IMR-90 (cell line): Measurements from ENCODE around the gene RNF180. TPM values are rescaled to one million over a fixed set of nuclear protein-coding genes. Genes with fewer than 3 reads are reported as not detected.

ENCODE experiments used
- ATAC-seq: fragments of 200-7000 bp; cut with Tn5 transposase; 2 replicates; pipeline ENCODE4 v1.9.1; 2020; ENCODE audit warnings: low read depth, mild to moderate bottlenecking, moderate library complexity
- BruUV-seq: library from RNA; stranded (reverse); fragments of 400-500 nt; replicated peaks from 2 replicates; lab custom pipeline; 2021; lab: Mats Ljungman, UMichigan
- CTCF ChIA-PET: fragments of 300-600 bp; formaldehyde crosslinking; extraction: SDS; loops from one replicate; lab custom pipeline; 2021; ENCODE audit warnings: antibody characterized with exemption; lab: Yijun Ruan, JAX
- POLR2A ChIA-PET: fragments of 300-600 bp; sonication (Branson Sonifier 250); formaldehyde crosslinking; loops from one replicate; lab custom pipeline; 2022; ENCODE audit warnings: antibody characterized with exemption; ENCODE audit not compliant: unreplicated experiment; lab: Charles Lee
- DNase-seq: peaks from one replicate; pipeline ENCODE4 v3.0.0; 2013
- H2AFZ ChIP-seq: replicated peaks from 2 replicates; pipeline ENCODE3; 2013; ENCODE audit warnings: low read length, mild to moderate bottlenecking; ENCODE audit not compliant: poor library complexity
- H2AK5ac ChIP-seq: 2 replicates; pipeline ENCODE4 v1.6.1; 2013; ENCODE audit warnings: low read depth, low read length, inconsistent platforms
- H2AK9ac ChIP-seq: replicated peaks from 2 replicates; pipeline ENCODE3; 2013; ENCODE audit warnings: mild to moderate bottlenecking, low read depth, low read length, moderate library complexity; ENCODE audit not compliant: poor library complexity
- H2BK120ac ChIP-seq: 2 replicates; pipeline ENCODE4 v1.6.1; 2013; ENCODE audit warnings: low read depth, low read length, inconsistent platforms
- H2BK15ac ChIP-seq: 3 replicates; pipeline ENCODE4 v1.6.1; 2013; ENCODE audit warnings: low read depth, low read length, inconsistent platforms
- H2BK20ac ChIP-seq: 2 replicates; pipeline ENCODE4 v1.6.1; 2013; ENCODE audit warnings: low read depth, mild to moderate bottlenecking, inconsistent platforms, low read length, moderate library complexity
- H2BK5ac ChIP-seq: 2 replicates; pipeline ENCODE4 v1.6.1; 2013; ENCODE audit warnings: mild to moderate bottlenecking, low read depth, low read length, inconsistent platforms; ENCODE audit not compliant: poor library complexity, severe bottlenecking
- H3K14ac ChIP-seq: replicated peaks from 2 replicates; pipeline ENCODE4 v1.6.1; 2013; ENCODE audit warnings: low read depth, low read length, inconsistent platforms
- H3K18ac ChIP-seq: 2 replicates; pipeline ENCODE4 v1.6.1; 2013; ENCODE audit warnings: low read depth, low read length, control low read depth
- H3K23ac ChIP-seq: 2 replicates; pipeline ENCODE4 v1.6.1; 2013; ENCODE audit warnings: low read depth, low read length, inconsistent platforms
- H3K27ac ChIP-seq: 2 replicates; pipeline ENCODE4 v1.5.1; 2013; ENCODE audit warnings: mild to moderate bottlenecking, control low read depth, low read length; ENCODE audit not compliant: insufficient read depth
- H3K27me3 ChIP-seq: 2 replicates; pipeline ENCODE4 v1.6.1; 2013; ENCODE audit warnings: low read length; ENCODE audit not compliant: control insufficient read depth, insufficient read depth
- H3K36me3 ChIP-seq: 2 replicates; pipeline ENCODE4 v1.6.1; 2013; ENCODE audit warnings: low read length, mixed read lengths; ENCODE audit not compliant: control insufficient read depth, insufficient read depth
- H3K4ac ChIP-seq: 2 replicates; pipeline ENCODE4 v1.6.1; 2013; ENCODE audit warnings: low read depth, low read length, inconsistent platforms
- H3K4me1 ChIP-seq: 2 replicates; pipeline ENCODE4 v1.6.1; 2013; ENCODE audit warnings: low read length, mixed read lengths; ENCODE audit not compliant: control insufficient read depth, insufficient read depth
- H3K4me2 ChIP-seq: 2 replicates; pipeline ENCODE4 v1.6.1; 2013; ENCODE audit warnings: low read depth, mild to moderate bottlenecking, control low read depth, low read length, moderate library complexity
- H3K4me3 ChIP-seq: 2 replicates; pipeline ENCODE4 v1.5.1; 2013; ENCODE audit warnings: low read depth, mild to moderate bottlenecking, control low read depth, low read length, moderate library complexity; ENCODE audit not compliant: insufficient read depth
- H3K56ac ChIP-seq: 2 replicates; pipeline ENCODE4 v1.6.1; 2013; ENCODE audit warnings: low read length, inconsistent platforms; ENCODE audit not compliant: insufficient read depth; ENCODE audit errors: extremely low read depth
- H3K79me1 ChIP-seq, 2 experiments: 2 replicates each; pipeline ENCODE4 v1.6.1; 2013; ENCODE audit warnings: low read length in 2 of 2, inconsistent platforms in 1 of 2, low read depth in 1 of 2
- H3K9ac ChIP-seq: 2 replicates; pipeline ENCODE4 v1.6.1; 2013; ENCODE audit warnings: low read depth, low read length, control low read depth
- H3K9me1 ChIP-seq: 2 replicates; pipeline ENCODE4 v1.6.1; 2013; ENCODE audit warnings: low read length, inconsistent platforms; ENCODE audit not compliant: insufficient read depth
- H3K9me3 ChIP-seq: 2 replicates; pipeline ENCODE4 v1.6.1; 2013; ENCODE audit warnings: low read length; ENCODE audit not compliant: control insufficient read depth, insufficient read depth
- H4K20me1 ChIP-seq: 2 replicates; pipeline ENCODE4 v1.6.1; 2013; ENCODE audit warnings: low read length, inconsistent platforms; ENCODE audit not compliant: insufficient read depth
- H4K5ac ChIP-seq: 2 replicates; pipeline ENCODE4 v1.6.1; 2013; ENCODE audit warnings: mild to moderate bottlenecking, low read depth, low read length, control low read depth
- H4K8ac ChIP-seq, 2 experiments: 2 replicates each; pipeline ENCODE4 v1.6.1; 2013; ENCODE audit warnings: low read depth in 2 of 2, low read length in 2 of 2, control low read depth in 1 of 2, inconsistent platforms in 1 of 2
- H4K91ac ChIP-seq: 2 replicates; pipeline ENCODE4 v1.6.1; 2013; ENCODE audit warnings: low read depth, low read length, inconsistent platforms; ENCODE audit not compliant: insufficient read depth
- BHLHE40 ChIP-seq: fragments of 150-350 bp; IDR thresholded peaks from 2 replicates; pipeline ENCODE4 v1.6.1; 2016; ENCODE audit warnings: mild to moderate bottlenecking, low read depth, low read length
- CEBPB ChIP-seq: IDR thresholded peaks from 2 replicates; pipeline ENCODE4 v1.6.1; 2012; ENCODE audit warnings: low read depth, low read length, improper control_type of control experiment
- CHD1 ChIP-seq: IDR thresholded peaks from 2 replicates; pipeline ENCODE4 v1.6.1; 2012; ENCODE audit warnings: low read depth, low read length, improper control_type of control experiment
- CTCF ChIP-seq: conservative IDR thresholded peaks from 2 replicates; pipeline ENCODE4 v1.5.1; 2012; ENCODE audit warnings: mild to moderate bottlenecking, low read depth, low read length, improper control_type of control experiment
- FOS ChIP-seq: fragments of 150-350 bp; IDR thresholded peaks from 2 replicates; pipeline ENCODE4 v1.6.1; 2016; ENCODE audit warnings: low read depth, low read length
- MAFK ChIP-seq: IDR thresholded peaks from 2 replicates; pipeline ENCODE4 v1.6.1; 2012; ENCODE audit warnings: low read depth, low read length, improper control_type of control experiment
- MAZ ChIP-seq: IDR thresholded peaks from 2 replicates; pipeline ENCODE4 v1.6.1; 2012; ENCODE audit warnings: low read depth, mild to moderate bottlenecking, low read length, improper control_type of control experiment, moderate library complexity, borderline replicate concordance
- MXI1 ChIP-seq: IDR thresholded peaks from 2 replicates; pipeline ENCODE4 v1.6.1; 2012; ENCODE audit warnings: low read depth, mild to moderate bottlenecking, low read length, moderate library complexity, borderline replicate concordance
- NFE2L2 ChIP-seq: fragments of 150-350 bp; IDR thresholded peaks from 2 replicates; pipeline ENCODE4 v1.6.1; 2016; ENCODE audit warnings: low read depth, mild to moderate bottlenecking, low read length
- POLR2A ChIP-seq: IDR thresholded peaks from 2 replicates; pipeline ENCODE4 v1.6.1; 2012; ENCODE audit warnings: mild to moderate bottlenecking, low read depth, low read length
- RAD21 ChIP-seq: IDR thresholded peaks from 2 replicates; pipeline ENCODE4 v1.6.1; 2012; ENCODE audit warnings: low read length, improper control_type of control experiment
- RCOR1 ChIP-seq: IDR thresholded peaks from 2 replicates; pipeline ENCODE4 v1.6.1; 2012; ENCODE audit warnings: mild to moderate bottlenecking, low read length, improper control_type of control experiment; ENCODE audit not compliant: insufficient replicate concordance
- RFX5 ChIP-seq: IDR thresholded peaks from 2 replicates; pipeline ENCODE4 v1.8.0; 2012; ENCODE audit warnings: low read depth, mild to moderate bottlenecking, low read length, moderate library complexity
- SMC3 ChIP-seq: fragments of 150-350 bp; IDR thresholded peaks from 2 replicates; pipeline ENCODE4 v1.6.1; 2016; ENCODE audit warnings: low read depth, mild to moderate bottlenecking, antibody characterized with exemption, low read length, moderate library complexity
- WGBS, 2 experiments: methylation state at CpG; one replicate each; pipeline versions ENCODE4 v1.1.5 to v1.1.7; 2013; ENCODE audit warnings: missing lambda C conversion rate in 2 of 2; ENCODE audit not compliant: insufficient read length in 1 of 2; ENCODE audit errors: extremely low coverage in 2 of 2; 5-methylcytosine and 5-hydroxymethylcytosine counted together
- dilution Hi-C: fragments of 300-500 bp; cut with HindIII; formaldehyde crosslinking; loops from one replicate; pipeline ENCODE4 v1.14.3; 2018; ENCODE audit warnings: low sequenced_read_pairs; ENCODE audit not compliant: unreplicated experiment
- in situ Hi-C: fragments of 300-500 bp; cut with MboI; formaldehyde crosslinking; loops from 3 replicates; pipeline ENCODE4 v1.14.3; 2019; ENCODE audit warnings: low sequenced_read_pairs, inconsistent platforms, mixed read lengths
- intact Hi-C: fragments of 100-400 bp; cut with micrococcal nuclease; formaldehyde crosslinking; loops from 2 replicates; pipeline ENCODE4 v1.10.0; 2022
- polyA plus RNA-seq, 3 experiments: library from polyadenylated mRNA; depleted of rRNA; stranded (reverse); fragments of >200 nt; gene quantifications; 2 replicates each; pipeline ENCODE4 v1.2.3, GENCODE V29; 2012; ENCODE audit warnings: low replicate concordance in 1 of 3
- total RNA-seq: library from RNA; depleted of rRNA; stranded (reverse); fragments of >200 nt; gene quantifications from 2 replicates; pipeline ENCODE4 v1.2.3, GENCODE V29; 2012
- TF ChIP-seq, protein P1 (sequence below): fragments of 150-350 bp; IDR thresholded peaks from 2 replicates; pipeline ENCODE4 v1.6.1; 2017; ENCODE audit warnings: mild to moderate bottlenecking, antibody characterized with exemption, low read length, low read depth
- TF ChIP-seq, protein P2 (sequence below): fragments of 150-350 bp; IDR thresholded peaks from 2 replicates; pipeline ENCODE4 v1.6.1; 2016; ENCODE audit warnings: low read depth, mild to moderate bottlenecking, low read length, moderate library complexity, borderline replicate concordance

RNF180 gene
- total and polyA plus RNA-seq, 2 of the 4 experiments (the other 2 are of a cell fraction): 0.02 to 0.36 TPM

DNA sequence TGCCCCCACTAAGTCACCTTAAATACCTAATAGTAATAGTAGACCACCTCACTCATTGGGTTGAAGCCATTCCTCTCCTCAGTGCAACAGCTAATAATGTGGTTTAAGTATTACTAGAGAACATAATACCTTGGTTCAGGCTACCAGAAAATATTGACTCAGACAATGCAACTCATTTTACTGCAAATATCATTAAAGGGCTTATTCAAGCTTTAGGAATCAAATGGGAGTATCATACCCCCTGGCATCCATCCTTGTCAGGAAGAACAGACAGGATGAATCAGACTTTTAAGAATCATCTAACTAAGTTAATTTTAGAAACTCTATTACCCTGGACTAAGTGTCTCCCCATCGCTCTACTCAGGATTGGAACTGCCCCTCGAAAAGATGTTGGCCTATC lies 6.8 kb upstream of the RNF180 start:
- CTCF ChIA-PET: no interaction called here
- Histone ChIP-seq H3K9ac (no peak overlapping the region), H2AFZ (no peak overlapping the region), H2BK15ac (no peak overlapping the region), H3K23ac (no peak overlapping the region), H3K79me1 (no peaks in the 10 kb centered on the region), H3K4me2 (no peak overlapping the region), H2AK5ac (no peak overlapping the region), H4K91ac (no peak overlapping the region), H4K5ac (no peak overlapping the region), H3K9me1 (no peaks in the 10 kb centered on the region), H3K27ac (no peak overlapping the region), H3K27me3 (no peaks in the 10 kb centered on the region), H3K14ac (no peak overlapping the region), H3K4me3 (no peak overlapping the region), H4K20me1 (no peaks in the 10 kb centered on the region), H4K8ac (no peak overlapping the region), H2BK5ac (no peak overlapping the region), H2BK120ac (no peak overlapping the region), H3K36me3 (no peaks in the 10 kb centered on the region), H3K56ac (no peak overlapping the region), H2AK9ac (no peak overlapping the region), H3K4ac (no peak overlapping the region), H3K18ac (no peak overlapping the region), H3K9me3 (0 out of 2 replicates have a peak, but pooled peaks cover under 1% of the 10 kb centered on the region), H3K4me1 (no peaks in the 10 kb centered on the region), H2BK20ac (no peak overlapping the region)
- 100% methylated on average over 1 of the region's 2 CpGs; no CpG with 5 or more reads in 1 of the 2 experiments for WGBS, 2 experiments
- DNase-seq (no peak), ATAC-seq (no peak)
- TF ChIP-seq SMC3: no peak
- TF ChIP-seq MXI1: no peak
- no peak for TF ChIP-seq CHD1
- no peak for TF ChIP-seq POLR2A
- TF ChIP-seq NFE2L2: no peak
- TF ChIP-seq, protein P1, sequence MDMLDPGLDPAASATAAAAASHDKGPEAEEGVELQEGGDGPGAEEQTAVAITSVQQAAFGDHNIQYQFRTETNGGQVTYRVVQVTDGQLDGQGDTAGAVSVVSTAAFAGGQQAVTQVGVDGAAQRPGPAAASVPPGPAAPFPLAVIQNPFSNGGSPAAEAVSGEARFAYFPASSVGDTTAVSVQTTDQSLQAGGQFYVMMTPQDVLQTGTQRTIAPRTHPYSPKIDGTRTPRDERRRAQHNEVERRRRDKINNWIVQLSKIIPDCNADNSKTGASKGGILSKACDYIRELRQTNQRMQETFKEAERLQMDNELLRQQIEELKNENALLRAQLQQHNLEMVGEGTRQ: no peak
- TF ChIP-seq CTCF: no peak
- TF ChIP-seq, protein P2, sequence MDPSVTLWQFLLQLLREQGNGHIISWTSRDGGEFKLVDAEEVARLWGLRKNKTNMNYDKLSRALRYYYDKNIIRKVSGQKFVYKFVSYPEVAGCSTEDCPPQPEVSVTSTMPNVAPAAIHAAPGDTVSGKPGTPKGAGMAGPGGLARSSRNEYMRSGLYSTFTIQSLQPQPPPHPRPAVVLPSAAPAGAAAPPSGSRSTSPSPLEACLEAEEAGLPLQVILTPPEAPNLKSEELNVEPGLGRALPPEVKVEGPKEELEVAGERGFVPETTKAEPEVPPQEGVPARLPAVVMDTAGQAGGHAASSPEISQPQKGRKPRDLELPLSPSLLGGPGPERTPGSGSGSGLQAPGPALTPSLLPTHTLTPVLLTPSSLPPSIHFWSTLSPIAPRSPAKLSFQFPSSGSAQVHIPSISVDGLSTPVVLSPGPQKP: no peak
- TF ChIP-seq BHLHE40: no peak
- TF ChIP-seq RCOR1: no peak
- TF ChIP-seq RAD21: no peak
- TF ChIP-seq RFX5: no peak
- TF ChIP-seq MAFK: no peak
- no peak for TF ChIP-seq MAZ
- TF ChIP-seq CEBPB: no peak
- TF ChIP-seq FOS: no peak
- dilution Hi-C loops: no loop called here
- intact Hi-C loops: no loop called here
- POLR2A ChIA-PET: no interaction called here
- in situ Hi-C loops: no loop called here
- BruUV-seq: no TSS peak
